GM19455 (cell line): Measurements from ENCODE around the gene GPR158.

ENCODE experiments used
- ATAC-seq: cut with Tn5 transposase; IDR thresholded peaks from one replicate; pipeline ENCODE4 v1.9.1; 2021; ENCODE audit not compliant: unreplicated experiment

GPR158 gene

DNA sequence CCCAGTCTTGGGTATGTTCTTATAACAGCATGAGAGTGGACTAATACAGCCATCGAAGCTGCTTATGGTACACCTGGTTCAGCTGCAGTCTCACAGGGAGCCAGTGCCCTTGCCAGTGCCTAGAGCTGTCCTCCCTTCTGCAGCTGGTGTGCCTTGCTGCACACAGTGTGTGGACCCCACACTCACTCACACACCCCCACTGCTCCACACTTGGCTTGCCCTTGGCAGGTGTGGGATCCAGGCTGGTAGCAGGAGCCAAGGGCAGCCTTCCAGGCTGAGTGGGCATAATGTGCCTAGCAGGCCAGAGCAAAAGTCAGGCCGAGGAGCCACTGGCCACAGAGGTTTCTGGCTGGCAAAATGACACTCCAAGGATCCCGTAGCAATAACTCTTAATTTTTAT, 217.3 kb downstream of the GPR158 start:
- ATAC-seq: no peak

DNA sequence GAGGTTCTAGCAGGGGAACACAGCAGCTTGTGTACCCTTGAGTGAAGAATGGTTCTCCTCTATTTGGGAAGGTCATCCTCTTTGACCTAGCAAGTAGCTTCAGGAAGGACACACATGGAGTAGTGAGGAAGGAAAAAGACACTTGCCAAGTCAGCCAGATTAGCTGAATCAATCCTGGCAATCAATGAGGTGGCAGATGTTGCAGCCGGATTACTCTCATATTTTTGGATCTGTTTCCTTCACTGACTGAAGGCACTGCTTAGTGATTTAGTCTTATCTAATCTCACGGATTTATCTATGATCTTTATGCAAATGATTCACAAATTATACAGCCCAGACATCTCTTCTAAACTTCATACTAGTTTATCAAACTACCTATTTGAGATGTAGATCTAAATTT, 218.8 kb downstream of the GPR158 start:
- ATAC-seq: no peak

DNA sequence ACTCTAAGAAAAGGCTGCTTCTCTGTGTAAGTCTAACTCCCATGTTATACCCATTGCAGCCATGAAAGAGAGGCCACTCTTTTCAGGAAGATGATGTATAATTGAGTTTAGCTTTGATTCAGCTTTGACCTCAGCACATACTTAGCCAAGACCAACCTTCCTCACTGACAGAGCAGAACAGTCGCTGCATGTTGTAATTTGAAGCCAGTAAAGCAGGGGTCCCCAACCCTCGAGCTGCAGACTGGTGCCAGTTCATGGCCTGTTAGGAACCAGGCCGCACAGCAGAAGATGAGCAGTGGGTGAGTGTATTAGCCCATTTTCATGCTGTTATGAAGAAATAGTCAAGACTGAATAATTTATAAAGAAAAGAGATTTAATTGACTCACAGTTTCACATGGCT, 223.9 kb downstream of the GPR158 start:
- ATAC-seq: no peak

DNA sequence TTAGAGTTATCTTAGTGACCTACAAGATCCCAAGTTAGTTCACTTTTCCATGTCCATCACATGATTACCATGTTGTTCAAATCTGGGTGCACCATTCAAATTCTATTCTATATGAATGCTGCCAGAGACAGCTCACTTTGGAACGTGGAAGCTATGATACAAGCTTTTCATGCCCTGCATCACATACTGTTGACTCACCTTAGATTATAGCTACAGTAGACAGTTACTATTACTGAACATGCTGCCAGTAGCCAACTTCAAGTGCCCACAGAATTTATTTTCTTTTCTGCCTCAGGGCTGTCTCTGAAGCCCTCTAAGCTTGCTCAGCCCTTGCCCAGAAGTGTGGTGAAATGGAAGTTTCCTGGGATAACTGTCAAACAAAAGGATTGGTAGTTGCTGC, 231.1 kb downstream of the GPR158 start:
- no peak for ATAC-seq

DNA sequence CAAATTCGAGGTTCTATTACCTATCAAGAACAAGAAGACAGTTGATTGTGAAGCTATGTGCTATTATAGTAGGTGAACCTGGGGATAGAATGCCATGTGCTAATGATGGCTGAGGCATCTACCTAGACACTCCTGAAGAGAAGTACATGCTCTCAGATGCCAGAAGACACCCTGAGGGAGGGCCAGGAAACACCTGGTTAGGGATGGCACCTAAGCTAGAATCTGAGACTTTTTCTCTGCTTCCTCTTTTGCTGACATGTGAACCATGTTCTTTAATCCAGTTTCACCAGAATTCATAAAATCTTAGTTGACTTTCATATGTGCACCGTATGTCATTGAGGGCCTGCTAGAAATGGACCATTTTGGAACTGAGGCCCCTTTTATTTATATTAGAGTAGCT, 242.8 kb downstream of the GPR158 start:
- no peak for ATAC-seq

DNA sequence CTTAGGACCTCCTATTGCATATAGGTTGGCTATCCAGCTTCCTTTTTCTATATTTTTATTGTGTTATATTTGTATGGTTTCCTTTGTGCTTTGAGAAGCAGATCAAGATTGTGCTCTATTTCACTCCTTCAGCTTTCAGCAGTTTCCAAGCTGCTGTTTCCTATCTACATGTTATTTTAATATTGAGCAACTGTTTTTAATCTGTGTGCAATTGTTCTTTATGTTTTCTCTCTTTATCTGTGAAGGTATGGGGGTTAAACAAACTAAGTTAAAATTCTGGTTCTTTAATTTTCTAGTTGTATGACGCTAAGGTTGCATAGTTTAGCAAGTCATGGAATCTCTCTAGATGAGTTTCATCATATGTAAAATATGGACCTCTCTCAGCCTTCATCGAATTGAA, 251.0 kb downstream of the GPR158 start:
- no peak for ATAC-seq

DNA sequence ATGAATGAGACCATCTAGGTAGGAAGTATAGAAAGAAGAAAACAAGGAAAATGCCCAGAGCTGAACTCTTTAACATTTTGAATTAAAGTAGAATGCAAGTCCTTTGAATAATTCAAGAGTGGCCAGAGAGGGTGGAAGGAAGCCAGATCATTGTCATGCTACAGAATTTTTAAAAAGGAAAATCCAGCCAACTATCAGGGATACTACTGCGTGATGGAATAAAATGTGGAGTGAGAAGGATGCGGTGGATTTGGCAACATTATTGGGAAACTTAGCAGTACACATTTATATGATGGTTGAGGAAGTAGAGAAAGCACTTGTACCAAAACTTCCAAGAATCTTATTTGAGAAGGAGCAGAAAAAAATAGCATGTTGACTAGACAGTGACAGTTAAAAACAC, 261.6 kb downstream of the GPR158 start:
- no peak for ATAC-seq

DNA sequence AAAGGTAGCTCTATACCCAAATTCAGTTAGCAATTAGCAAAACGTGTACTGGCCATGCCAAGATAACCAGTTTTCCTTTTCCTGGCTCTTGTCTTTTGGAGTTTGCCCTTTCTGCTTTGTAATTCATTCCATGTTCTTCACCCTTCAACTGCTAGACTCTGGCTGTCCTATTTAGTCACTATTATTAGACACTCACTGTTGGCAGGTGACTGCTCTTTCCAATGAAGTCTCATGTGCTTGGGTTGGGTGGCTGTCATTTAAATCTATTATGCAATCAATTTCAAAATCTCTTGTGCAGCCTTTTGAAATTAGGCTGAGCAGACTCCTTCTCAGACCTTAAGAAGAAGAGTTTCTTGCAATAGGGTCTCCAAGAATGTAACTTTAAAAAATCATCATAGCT, 266.5 kb downstream of the GPR158 start:
- ATAC-seq: no peak

DNA sequence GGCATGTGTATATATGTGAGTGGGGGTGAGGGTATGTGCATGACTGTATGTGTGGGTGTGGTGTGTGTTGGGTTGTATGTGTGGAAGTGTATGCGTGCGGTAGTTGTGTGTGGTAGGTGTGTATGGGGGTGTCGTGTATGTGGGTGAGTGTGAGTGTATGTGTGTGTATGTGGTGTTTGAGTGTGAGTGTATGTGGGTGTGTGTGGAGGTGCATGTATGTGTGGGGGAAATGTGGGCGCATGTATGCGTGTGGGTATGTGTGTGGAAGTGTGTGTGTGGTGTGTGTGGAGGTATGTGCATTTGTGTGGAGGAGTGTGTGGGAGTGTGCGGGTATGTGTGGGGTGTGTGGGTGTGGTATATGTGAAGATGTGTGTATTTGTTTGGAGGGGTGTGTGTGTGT, 269.5 kb downstream of the GPR158 start:
- no peak for ATAC-seq

DNA sequence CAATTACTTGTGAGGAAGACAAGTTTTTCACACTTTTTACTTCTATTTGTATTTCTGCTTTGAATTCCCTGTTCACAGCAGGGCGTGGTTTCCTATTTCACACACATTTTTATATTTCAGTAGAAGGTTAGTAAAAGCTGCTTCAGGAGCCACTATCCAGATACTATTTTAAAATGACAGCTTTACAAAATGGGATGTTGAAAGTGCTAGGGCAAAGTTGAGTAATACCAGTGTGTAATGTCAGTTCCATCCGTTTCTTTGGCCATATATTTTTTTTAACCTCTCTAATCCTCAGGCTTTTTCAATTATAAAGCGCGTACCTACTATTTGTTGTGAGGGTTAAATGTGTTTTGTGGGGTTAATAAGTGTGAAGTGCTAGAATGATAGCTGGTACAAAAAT, 276.6 kb downstream of the GPR158 start:
- no peak for ATAC-seq

DNA sequence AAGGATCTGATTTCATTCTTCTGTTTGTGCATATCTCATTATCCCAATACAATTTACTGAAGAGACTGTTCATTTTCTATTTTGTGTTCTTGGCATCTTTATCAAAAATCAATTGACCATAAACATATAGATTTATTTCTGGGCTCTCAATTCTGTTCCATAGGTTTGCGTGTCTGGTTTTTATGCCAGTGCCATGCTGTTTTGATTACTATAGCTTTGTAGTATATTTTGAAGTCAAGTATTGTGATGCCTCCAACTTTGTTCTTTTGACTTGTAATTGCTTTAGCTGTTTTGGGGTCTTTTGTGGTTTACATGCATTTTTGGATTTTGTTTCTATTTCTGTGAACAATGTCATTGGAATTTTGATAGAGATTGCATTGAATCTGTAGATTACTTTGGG, 278.8 kb downstream of the GPR158 start:
- ATAC-seq: no peak

DNA sequence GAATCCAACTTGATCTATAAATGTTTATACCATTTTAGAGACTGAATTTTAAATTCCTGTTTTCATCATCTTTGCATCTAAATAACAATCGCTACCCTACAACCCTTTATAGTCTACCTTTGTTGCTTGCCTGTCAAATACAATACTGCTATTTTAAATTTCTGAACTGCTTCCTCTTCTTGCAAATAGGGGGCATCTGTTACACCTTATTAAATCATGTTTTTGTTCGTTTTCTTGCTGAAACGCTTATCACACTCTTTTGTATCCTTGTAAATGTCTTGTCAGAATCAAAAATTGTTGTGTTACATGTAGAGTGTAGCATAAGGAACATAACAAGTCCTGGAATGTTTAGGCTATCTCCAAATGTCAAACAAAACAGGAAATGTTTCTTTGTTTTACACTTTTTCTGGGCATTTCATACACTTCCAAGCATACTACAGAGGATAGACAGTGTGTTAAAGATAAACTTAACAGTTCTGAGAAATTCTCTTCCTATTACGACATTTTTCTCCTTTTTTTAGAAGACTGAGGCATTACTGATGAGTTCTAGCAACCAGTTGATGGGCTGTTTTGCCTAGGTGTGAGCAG, 281.3 kb downstream of the GPR158 start:
- ATAC-seq: no peak

DNA sequence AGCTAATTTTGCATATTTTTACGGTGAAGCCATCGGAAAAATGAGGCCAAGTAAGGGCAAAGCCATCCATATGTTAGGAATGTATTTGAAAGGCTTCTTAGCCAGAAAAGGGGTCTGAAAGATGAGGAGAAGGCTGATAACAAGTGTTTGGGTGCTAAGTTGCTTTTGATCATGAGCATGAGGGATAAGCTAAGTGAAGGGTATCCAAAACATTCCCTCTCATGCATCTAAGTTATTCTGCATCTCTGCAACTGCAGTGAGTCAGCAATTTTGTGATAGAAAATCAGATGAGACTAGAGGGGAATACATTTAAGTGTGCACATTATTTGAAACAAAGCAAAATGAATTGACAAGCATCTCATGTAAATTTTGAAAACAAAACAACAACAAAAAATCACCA, 282.8 kb downstream of the GPR158 start:
- no peak for ATAC-seq

DNA sequence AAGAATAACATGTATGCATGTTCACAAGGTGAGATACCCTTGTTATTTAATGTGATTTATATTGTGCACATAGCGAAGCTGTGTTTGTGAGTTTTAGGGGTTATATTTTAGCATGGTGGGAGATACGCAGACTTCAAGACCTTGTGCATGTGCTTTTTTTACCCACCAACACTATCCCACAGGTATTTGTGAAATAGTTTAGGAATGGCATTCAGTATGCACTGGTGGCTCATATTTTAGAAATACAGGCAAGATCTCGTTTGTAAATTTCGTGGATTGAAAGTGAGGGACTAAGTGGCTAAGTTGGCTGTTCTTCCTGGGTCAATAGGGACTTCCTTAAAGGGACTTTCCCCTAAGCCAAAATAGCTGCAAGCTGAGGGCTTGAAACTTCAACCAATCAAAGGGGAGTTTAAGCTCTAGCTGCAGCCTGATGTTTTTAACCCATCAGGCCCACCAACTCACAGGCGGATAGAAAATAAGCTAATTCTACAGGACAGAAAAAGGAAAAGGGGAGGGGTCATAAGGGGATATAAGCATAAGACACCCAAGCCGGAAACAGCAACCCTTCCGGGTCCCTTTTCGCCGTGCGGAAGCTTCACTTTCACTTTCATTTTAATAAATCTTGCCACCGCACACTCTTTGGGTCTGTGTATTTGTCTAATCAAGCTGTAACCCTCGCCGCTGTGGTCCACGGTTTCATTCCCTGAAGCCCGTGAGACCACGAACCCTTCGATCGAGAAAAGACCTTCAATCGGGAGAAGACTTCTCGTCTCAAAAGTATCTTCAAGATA, 291.0 kb downstream of the GPR158 start:
- ATAC-seq: no peak

DNA sequence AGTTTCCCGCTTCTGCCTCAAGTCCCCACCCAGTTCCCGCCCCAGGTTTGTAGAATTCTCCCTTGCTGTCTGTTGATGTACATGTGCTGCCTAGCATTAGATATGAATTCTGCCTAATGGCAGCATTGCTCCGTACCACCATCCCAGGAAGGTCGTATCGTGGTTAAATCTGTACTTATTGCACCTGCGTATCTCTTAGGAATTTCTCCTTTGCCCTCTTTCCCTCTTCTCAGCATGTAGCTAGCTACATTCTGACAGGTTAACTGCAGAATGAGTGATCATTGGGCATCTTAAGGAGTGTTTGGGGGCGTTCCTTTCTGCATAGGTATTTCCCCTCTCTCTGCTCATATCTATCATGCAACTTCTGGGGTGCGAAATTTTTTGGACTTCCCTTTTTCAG, 293.1 kb downstream of the GPR158 start:
- ATAC-seq: no peak

DNA sequence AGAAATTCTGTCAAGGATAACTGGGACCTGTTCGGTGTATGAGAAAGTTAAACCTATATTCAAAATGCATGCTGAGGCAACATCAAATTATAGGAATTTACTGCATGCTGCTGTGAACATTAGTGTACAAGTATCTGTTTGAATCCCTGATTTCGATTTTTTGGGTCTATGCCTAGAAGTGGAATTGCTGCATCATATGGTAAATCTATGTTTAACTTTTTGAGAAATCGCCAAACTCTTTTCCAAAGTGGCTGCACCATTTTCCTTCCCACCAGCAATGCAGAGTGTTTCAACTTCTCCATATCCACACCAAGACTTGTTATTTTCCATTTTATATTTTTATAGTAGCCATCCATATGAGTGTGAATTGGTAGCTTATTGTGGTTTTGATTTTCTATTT, 306.7 kb downstream of the GPR158 start:
- ATAC-seq: no peak

DNA sequence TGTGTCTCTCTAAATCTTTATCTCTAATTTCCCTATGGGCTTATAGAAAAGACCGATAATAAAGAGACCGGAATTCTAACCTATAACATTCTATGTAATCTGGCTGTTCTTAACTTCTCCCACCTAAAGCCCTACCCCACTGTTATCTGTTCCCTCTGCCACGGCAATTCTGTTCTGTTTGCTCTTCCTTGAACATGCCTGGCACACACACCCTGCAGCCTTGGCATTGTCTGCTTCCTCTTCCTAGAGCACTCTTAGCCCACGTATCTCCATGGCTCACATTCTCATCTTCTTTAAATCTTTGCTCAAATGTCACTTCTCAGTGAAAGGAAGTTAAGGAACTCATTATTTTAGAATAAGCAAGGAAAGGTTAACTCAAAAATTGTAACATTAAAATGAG, 309.2 kb downstream of the GPR158 start:
- no peak for ATAC-seq

DNA sequence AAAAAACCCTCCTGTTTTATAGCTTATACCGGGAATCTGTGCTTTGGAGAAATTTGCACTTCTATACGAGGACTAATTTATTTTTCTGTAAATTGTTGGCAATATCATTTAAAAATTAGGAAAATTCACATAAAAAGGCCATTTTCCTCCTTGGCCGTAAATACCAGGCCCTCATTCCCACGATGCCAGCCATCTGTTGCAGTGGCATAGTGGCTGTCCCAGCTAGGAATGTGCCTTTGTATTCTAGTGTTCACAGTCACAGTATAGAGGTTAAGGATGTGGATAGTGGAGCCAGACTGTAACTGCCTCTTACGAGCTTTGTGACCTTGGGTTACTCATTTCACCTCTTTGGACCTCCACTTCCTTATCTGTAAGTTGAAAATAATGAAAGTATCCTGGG, 312.5 kb downstream of the GPR158 start:
- ATAC-seq: no peak

DNA sequence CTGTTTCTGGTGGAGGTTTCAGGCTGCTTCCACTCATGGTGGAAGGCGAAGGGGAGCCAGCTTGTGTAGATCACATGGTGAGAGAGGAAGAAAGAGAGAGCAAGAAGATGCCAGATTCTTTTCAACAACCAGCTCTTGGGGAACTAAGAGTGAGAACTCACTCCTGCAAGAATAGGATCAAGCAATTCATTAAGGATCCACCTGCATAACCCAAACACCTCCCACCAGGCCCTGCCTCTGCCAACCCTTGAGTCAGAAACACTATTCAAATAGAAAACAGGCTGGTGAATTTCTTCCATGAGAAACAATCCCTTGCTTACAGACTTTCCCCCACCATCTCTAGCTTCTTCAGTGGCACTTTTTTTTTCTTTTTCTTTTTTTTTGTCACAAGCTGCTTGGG, 317.2 kb downstream of the GPR158 start:
- no peak for ATAC-seq

DNA sequence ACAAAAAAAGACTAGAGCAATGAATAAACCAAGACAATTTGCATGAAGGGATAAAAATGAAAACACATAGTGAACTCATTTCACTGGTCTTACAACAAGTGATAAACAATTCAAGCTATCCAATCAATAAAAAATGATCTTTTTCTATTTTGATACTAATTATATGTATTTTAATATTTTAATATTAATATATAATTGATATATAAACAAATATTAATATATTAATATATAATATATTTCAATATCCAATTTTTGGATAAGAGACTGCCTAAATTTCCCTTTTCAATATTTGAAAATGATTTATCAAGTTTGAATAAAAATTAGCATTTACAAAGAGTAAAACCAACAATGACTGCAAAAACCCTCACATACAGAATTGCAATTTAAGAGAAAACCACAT, 317.9 kb downstream of the GPR158 start:
- ATAC-seq: no peak

DNA sequence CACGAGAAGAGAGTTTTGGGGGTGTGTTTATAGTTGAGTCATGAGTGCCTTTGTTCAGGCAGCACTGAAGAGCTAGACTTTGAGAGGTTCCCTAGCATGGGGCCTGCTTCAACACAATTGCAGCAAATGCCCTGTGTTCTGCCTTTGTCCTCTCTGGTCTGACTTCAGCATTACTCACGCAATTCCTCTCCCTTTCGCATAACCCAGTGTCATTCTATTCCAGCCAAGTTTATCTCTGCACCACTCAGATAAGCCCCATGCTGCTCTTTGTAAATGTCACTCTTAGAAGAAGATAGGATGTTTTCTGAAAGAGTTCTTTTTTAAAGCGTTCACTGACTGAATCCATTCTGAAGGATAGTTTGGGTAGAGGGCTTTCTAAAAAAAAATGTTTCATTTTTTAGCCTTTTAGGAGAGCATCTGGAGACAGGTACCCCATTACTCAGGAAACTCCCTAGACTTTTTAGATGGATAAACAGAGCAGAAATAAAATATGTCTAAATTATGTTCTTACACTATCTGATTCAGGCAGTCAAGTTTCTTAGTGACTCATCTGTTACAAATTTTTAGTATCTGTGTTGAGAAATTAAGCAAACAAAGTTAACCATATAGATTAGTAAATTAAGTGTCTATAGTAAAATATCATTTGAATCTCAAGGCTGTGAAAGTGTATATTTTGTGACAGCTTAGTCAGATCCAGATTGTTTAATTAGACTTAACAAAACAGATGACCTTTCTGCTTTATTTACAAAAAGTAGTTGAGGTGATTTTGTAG, 318.5 kb downstream of the GPR158 start:
- ATAC-seq: no peak

DNA sequence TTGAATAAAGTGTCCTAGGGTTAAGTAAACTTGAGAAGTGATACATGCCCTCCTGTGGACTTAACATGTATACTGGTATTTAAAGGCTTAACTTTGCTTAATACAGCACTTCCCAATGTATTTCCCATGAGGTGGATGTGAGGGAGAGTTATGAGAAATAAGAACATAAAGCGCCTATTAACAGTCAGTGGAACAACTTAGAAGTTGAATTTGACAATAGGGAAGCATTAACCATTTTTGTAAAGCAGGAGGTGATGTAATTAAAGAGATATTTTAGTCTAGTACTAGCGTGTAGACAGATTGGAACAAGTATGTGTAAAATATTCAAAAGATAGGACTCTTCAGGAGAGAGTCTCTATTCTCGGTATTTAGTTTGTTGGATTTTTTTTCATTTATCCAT, 322.4 kb downstream of the GPR158 start:
- ATAC-seq: no peak
